Endothelial cell (in vitro differentiated cells): ENCODE measurements around the gene NKD1. TPM values are rescaled to one million over a fixed set of nuclear protein-coding genes. Genes with fewer than 3 reads are reported as not detected.

Source experiments
- DNase-seq: peaks from one replicate; pipeline ENCODE4 v3.0.0; 2021; ENCODE audit warnings: low spot score
- H3K27ac Mint-ChIP-seq: one replicate; pipeline ENCODE4 v1.8.0; 2021; ENCODE audit warnings: mixed read lengths, inconsistent platforms; ENCODE audit not compliant: unreplicated experiment
- H3K27me3 Mint-ChIP-seq: one replicate; pipeline ENCODE4 v1.8.0; 2021; ENCODE audit warnings: mild to moderate bottlenecking, moderate library complexity, mixed read lengths, inconsistent platforms; ENCODE audit not compliant: unreplicated experiment
- H3K36me3 Mint-ChIP-seq: one replicate; pipeline ENCODE4 v1.8.0; 2021; ENCODE audit warnings: mild to moderate bottlenecking, low read depth, mixed read lengths, inconsistent platforms; ENCODE audit not compliant: unreplicated experiment
- H3K4me1 Mint-ChIP-seq: one replicate; pipeline ENCODE4 v1.8.0; 2021; ENCODE audit warnings: mild to moderate bottlenecking, mixed read lengths, inconsistent platforms; ENCODE audit not compliant: unreplicated experiment
- H3K4me3 Mint-ChIP-seq: one replicate; pipeline ENCODE4 v1.8.0; 2021; ENCODE audit warnings: mild to moderate bottlenecking, mixed read lengths, inconsistent platforms; ENCODE audit not compliant: unreplicated experiment
- H3K9me3 Mint-ChIP-seq: one replicate; pipeline ENCODE4 v1.8.0; 2021; ENCODE audit warnings: mixed read lengths, inconsistent platforms; ENCODE audit not compliant: unreplicated experiment
- total RNA-seq: library from RNA; stranded (reverse); fragmentation: NEBNext Ultra II Directional; extraction: Animal tissue kit (Norgen Biotek cat#: 25700); gene quantifications from one replicate; pipeline ENCODE4 v1.2.1, GENCODE V29; 2021; ENCODE audit not compliant: unreplicated experiment
- TF ChIP-seq, protein P1 (sequence below): fragments of 200-600 bp; sonication (generic); IDR thresholded peaks from one replicate; pipeline ENCODE4 v1.5.0; 2021; ENCODE audit warnings: antibody characterized with exemption; ENCODE audit not compliant: unreplicated experiment

Gene NKD1
- total RNA-seq, 1 donor from 2014 or later = 2.4 TPM

DNA sequence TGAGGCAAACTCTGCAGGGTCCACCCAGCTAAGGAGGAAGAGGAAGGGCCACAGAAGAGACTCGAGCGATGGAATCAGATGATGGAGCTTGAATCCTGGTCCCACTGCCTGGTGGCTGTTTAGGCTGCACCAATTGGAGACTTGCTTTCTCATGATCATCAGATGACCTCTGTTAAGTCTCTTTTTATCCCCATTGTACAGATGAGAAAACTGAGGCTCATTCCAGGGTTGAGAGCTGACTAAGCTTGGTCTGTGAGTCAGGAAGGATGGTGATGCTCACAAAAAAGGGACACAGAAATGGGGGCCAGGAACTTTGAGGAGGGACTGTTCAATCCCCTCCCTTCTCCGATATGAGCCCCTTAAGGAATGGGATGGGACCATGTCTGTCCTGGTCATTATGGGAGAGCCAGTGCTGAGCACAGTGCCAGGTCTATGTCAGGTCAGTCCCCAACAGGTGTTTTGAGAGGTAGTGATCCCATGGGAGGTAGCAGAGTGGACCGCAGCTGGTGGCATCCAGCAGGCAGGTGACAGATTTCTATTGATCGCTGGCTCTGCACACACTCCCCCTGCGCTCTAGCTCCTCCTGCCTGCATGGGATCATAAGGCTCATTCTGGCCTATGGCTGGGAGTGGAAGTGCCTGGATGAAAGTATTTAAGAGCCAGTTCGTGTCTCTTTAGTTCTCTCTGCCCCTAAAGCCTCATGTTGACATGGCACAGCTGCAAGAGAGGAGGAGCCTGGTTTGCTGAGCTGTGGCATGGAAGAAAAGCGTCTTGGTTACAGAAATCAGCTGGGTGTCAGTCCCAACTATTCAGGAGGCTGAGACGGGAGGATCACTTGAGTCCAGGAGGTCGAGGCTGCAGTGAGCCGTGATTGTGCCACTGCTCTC is 105.7 kb downstream of the NKD1 start:
- no peaks in the 10 kb centered on the region for H3K36me3 Mint-ChIP-seq
- no peak overlapping the region for H3K4me3 Mint-ChIP-seq
- no peaks in the 10 kb centered on the region for H3K9me3 Mint-ChIP-seq
- H3K4me1 Mint-ChIP-seq = no peaks in the 10 kb centered on the region
- DNase-seq = no peak
- H3K27ac Mint-ChIP-seq = no peak overlapping the region
- TF ChIP-seq, protein P1, sequence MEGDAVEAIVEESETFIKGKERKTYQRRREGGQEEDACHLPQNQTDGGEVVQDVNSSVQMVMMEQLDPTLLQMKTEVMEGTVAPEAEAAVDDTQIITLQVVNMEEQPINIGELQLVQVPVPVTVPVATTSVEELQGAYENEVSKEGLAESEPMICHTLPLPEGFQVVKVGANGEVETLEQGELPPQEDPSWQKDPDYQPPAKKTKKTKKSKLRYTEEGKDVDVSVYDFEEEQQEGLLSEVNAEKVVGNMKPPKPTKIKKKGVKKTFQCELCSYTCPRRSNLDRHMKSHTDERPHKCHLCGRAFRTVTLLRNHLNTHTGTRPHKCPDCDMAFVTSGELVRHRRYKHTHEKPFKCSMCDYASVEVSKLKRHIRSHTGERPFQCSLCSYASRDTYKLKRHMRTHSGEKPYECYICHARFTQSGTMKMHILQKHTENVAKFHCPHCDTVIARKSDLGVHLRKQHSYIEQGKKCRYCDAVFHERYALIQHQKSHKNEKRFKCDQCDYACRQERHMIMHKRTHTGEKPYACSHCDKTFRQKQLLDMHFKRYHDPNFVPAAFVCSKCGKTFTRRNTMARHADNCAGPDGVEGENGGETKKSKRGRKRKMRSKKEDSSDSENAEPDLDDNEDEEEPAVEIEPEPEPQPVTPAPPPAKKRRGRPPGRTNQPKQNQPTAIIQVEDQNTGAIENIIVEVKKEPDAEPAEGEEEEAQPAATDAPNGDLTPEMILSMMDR = no peak
- no peaks in the 10 kb centered on the region for H3K27me3 Mint-ChIP-seq

DNA sequence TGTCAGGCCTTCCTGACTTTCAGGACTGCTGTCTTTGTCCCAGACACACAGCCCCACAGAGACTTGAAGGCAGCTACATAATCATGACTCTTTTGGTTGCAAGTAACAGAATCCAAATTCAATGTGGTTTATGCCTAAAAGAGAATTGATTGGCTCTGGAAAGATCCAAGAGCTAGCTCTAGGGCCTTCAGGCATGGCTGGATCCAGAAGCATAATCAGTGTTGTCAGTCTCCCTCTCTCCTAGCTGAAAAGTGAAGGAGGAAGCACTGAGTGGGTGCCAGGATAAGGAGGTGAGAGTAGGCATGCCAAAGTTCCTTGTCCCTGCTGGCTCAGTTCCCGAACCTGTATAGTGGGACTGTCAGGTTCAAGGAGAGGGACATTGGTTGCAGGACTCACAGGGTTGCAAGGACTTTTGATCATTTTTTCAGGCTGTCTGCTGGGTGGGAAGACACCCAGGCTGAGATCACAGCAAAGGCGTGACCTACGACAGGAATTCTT is 107.4 kb downstream of the NKD1 start:
- Mint-ChIP-seq H3K4me1 (no peaks in the 10 kb centered on the region), H3K27ac (no peak overlapping the region), H3K36me3 (no peaks in the 10 kb centered on the region), H3K9me3 (no peaks in the 10 kb centered on the region), H3K27me3 (no peaks in the 10 kb centered on the region), H3K4me3 (no peak overlapping the region)
- DNase-seq = no peak
- TF ChIP-seq, protein P1 = no peak

DNA sequence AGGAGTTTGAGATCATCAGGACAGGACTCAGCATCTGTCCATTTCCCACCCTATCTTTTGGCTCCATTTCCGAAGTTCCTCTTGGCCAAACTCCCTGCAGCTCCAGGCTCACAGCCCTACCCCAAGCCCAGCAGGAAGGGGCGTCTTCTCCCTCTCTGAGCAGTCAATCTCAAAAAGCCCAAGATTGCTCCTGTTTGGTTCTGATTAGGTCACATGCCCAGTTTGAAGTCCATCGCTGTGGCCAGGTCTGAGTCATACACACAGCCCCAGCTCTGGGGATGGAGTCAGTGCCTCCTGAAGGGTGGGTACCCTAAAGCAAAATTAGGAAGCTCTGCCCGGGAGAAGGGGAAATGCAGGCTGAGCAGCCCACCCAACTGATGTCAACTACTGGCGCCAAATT is 109.0 kb downstream of the NKD1 start:
- Mint-ChIP-seq H3K4me3 (no peak overlapping the region), H3K36me3 (no peaks in the 10 kb centered on the region), H3K27ac (no peak overlapping the region), H3K27me3 (no peaks in the 10 kb centered on the region), H3K4me1 (no peaks in the 10 kb centered on the region), H3K9me3 (no peaks in the 10 kb centered on the region)
- TF ChIP-seq, protein P1 = no peak
- no peak for DNase-seq

DNA sequence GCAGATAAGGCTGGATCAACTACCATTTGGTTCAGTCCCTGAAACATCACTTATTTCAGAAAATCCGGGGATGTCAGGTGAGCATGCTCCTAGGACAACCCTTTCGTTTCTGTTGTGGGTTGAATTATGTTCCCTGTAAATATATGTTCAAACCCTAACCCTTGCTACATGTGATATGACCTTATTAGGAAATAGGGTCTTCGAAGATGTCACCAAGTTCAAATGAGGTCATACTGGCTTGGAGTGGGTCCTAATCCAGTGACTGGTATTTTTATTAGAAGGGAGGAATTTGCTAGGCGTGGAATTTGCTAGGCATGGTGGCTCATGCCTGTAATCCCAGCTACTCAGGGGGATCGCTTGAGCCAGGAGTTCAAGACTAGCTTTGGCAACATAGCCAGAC is 111.6 kb downstream of the NKD1 start:
- no peaks in the 10 kb centered on the region for H3K4me1 Mint-ChIP-seq
- DNase-seq = no peak

More for the DNA sequence above, 111.6 kb downstream of the NKD1 start:
- no peak overlapping the region for H3K27ac Mint-ChIP-seq
- no peaks in the 10 kb centered on the region for H3K9me3 Mint-ChIP-seq
- TF ChIP-seq, protein P1 = no peak
- no peaks in the 10 kb centered on the region for H3K27me3 Mint-ChIP-seq
- no peak overlapping the region for H3K4me3 Mint-ChIP-seq
- H3K36me3 Mint-ChIP-seq = peaks cover 3% of the 10 kb centered on the region
